HepG2 (cell line): ENCODE measurements around the gene SH3YL1. TPM values are rescaled to one million over a fixed set of nuclear protein-coding genes. Genes with fewer than 3 reads are reported as not detected.

Experiments
- CTCF ChIP-seq: sonication (generic); formaldehyde crosslinking; IDR thresholded peaks from 2 replicates; pipeline ENCODE4 v1.5.0; 2020; ENCODE audit warnings: mild to moderate bottlenecking, missing genetic modification reagents, moderate library complexity
- YEATS2 ChIP-seq: sonication (generic); formaldehyde crosslinking; IDR thresholded peaks from 2 replicates; pipeline ENCODE4 v1.4.0; 2020; ENCODE audit warnings: missing genetic modification reagents, borderline replicate concordance
- YEATS4 ChIP-seq: sonication (generic); formaldehyde crosslinking; IDR thresholded peaks from 2 replicates; pipeline ENCODE4 v1.4.0; 2020; ENCODE audit warnings: missing genetic modification reagents, borderline replicate concordance
- ZNF142 ChIP-seq: sonication (generic); formaldehyde crosslinking; IDR thresholded peaks from 2 replicates; pipeline ENCODE4 v1.4.0; 2020; ENCODE audit warnings: missing genetic modification reagents
- ZNF407 ChIP-seq: sonication (generic); formaldehyde crosslinking; IDR thresholded peaks from one replicate; pipeline ENCODE4 v1.5.1; 2020; ENCODE audit warnings: mild to moderate bottlenecking, missing genetic modification reagents; ENCODE audit errors: not compliant biosample characterization
- ZNF703 ChIP-seq: sonication (generic); formaldehyde crosslinking; IDR thresholded peaks from 2 replicates; pipeline ENCODE4 v1.5.1; 2020; ENCODE audit warnings: missing genetic modification reagents, mild to moderate bottlenecking, moderate library complexity, borderline replicate concordance
- ZNF768 ChIP-seq: sonication (generic); formaldehyde crosslinking; IDR thresholded peaks from 2 replicates; pipeline ENCODE4 v1.4.0; 2020; ENCODE audit warnings: missing genetic modification reagents
- polyA plus RNA-seq, 8 experiments: library from polyadenylated mRNA; depleted of rRNA in 3 of 8; stranded (reverse) in 7 of 8; unstranded in 1 of 8; fragments of >200 nt; fragmentation: Illumina TruSeq in 4 of 8; extraction: Trizol in 4 of 8; gene quantifications; 2 replicates each; pipeline versions ENCODE4 v1.2.1 to v1.2.3, GENCODE V29; 2011 to 2016; ENCODE audit warnings: low read depth in 4 of 8, missing spikeins in 1 of 8, mixed read lengths in 1 of 8; ENCODE audit not compliant: insufficient read depth in 1 of 8
- total RNA-seq, 5 experiments: library from RNA; depleted of rRNA; stranded (reverse); fragments of >200 nt; fragmentation: Illumina TruSeq; extraction: Trizol; gene quantifications; 2 replicates each; pipeline ENCODE4 v1.2.3, GENCODE V29; 2016; ENCODE audit warnings: low read depth in 1 of 5
- TF ChIP-seq, protein P1 (sequence below): sonication (generic); formaldehyde crosslinking; IDR thresholded peaks from 2 replicates; pipeline ENCODE4 v1.5.0; 2020; ENCODE audit warnings: missing genetic modification reagents

SH3YL1 gene
- total and polyA plus RNA-seq, 2 of the 13 experiments (the other 11 are each of a cell fraction or from before 2014, with no cell fraction given), result 13.0 to 48.2 TPM

- TF ChIP-seq ZNF142 (CRISPR knock-in tag) (no peak), YEATS4 (CRISPR knock-in tag) (no peak), ZNF703 (CRISPR knock-in tag) (no peak), CTCF (CRISPR knock-in tag) (no peak; the same call in 1 of the 2 replicates), ZNF768 (CRISPR knock-in tag) (no peak), ZNF407 (no peak), YEATS2 (CRISPR knock-in tag) (no peak; the same call in 1 of the 2 replicates)
- TF ChIP-seq, protein P1, sequence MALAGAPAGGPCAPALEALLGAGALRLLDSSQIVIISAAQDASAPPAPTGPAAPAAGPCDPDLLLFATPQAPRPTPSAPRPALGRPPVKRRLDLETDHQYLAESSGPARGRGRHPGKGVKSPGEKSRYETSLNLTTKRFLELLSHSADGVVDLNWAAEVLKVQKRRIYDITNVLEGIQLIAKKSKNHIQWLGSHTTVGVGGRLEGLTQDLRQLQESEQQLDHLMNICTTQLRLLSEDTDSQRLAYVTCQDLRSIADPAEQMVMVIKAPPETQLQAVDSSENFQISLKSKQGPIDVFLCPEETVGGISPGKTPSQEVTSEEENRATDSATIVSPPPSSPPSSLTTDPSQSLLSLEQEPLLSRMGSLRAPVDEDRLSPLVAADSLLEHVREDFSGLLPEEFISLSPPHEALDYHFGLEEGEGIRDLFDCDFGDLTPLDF (CRISPR knock-in tag), result no peak
Observed at GRCh38 chr2:234421-234820, 29.4 kb downstream of the SH3YL1 start (continued).
